Vagina (tissue), 2 donors: ENCODE results near the gene RAB11FIP3.

ENCODE experiments used
- POLR2A ChIP-seq, 2 donors: fragments of 450-650 bp; IDR thresholded peaks; one replicate each; pipeline ENCODE4 v1.6.1; 2017; ENCODE audit warnings: antibody characterized with exemption in 2 of 2, mild to moderate bottlenecking in 2 of 2, moderate library complexity in 2 of 2
- TF ChIP-seq, protein P1 (sequence below), 3 experiments: fragments of 450-650 bp in 2 of 3; fragments of 200-600 bp in 1 of 3; sonication (generic) in 1 of 3; IDR thresholded peaks; one replicate each; pipeline ENCODE4 v1.5.1; 2017 to 2019; ENCODE audit warnings: antibody characterized with exemption in 3 of 3, mild to moderate bottlenecking in 2 of 3, moderate library complexity in 2 of 3

DNA sequence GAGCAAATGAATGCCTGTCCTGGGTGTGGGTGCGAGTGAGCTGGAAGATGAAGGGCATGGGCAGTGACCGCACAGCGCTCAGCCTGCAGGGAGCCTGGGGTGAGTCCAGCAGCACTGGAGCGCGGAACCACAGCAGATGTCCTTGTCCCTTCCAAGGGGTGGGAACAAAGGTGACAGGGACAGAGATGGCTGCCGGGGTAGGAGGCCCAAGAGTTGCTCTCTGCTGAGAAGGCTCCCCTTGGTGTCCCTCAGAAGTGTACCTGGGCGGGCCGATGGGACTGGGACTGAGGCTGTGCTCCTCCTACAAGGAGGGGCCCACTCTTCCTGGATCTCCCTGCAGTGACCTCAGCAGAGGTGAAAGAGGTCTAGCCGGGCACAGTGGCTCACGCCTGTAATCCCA, 36.1 kb upstream of the RAB11FIP3 start:
- TF ChIP-seq, protein P1, sequence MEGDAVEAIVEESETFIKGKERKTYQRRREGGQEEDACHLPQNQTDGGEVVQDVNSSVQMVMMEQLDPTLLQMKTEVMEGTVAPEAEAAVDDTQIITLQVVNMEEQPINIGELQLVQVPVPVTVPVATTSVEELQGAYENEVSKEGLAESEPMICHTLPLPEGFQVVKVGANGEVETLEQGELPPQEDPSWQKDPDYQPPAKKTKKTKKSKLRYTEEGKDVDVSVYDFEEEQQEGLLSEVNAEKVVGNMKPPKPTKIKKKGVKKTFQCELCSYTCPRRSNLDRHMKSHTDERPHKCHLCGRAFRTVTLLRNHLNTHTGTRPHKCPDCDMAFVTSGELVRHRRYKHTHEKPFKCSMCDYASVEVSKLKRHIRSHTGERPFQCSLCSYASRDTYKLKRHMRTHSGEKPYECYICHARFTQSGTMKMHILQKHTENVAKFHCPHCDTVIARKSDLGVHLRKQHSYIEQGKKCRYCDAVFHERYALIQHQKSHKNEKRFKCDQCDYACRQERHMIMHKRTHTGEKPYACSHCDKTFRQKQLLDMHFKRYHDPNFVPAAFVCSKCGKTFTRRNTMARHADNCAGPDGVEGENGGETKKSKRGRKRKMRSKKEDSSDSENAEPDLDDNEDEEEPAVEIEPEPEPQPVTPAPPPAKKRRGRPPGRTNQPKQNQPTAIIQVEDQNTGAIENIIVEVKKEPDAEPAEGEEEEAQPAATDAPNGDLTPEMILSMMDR (IDR thresholded peaks at IDR 0.05) = no peak
- no peak for TF ChIP-seq POLR2A (IDR thresholded peaks at IDR 0.05)
